ENCODE results near the gene OTC. TPM values are rescaled to one million over a fixed set of nuclear protein-coding genes. Genes with fewer than 3 reads are reported as not detected.

Gene OTC
- total RNA-seq, 1 experiment from 2014 or later = not detected

GRCh38 chrX:38357747-38358673, 5.6 kb downstream of the OTC start:
- WGBS (ENCODE audit: extremely low coverage, insufficient read length, low lambda C conversion rate) = no CpG with 5 or more reads among the region's 4 CpGs
- no peak for DNase-seq
- TF ChIP-seq, protein P1, sequence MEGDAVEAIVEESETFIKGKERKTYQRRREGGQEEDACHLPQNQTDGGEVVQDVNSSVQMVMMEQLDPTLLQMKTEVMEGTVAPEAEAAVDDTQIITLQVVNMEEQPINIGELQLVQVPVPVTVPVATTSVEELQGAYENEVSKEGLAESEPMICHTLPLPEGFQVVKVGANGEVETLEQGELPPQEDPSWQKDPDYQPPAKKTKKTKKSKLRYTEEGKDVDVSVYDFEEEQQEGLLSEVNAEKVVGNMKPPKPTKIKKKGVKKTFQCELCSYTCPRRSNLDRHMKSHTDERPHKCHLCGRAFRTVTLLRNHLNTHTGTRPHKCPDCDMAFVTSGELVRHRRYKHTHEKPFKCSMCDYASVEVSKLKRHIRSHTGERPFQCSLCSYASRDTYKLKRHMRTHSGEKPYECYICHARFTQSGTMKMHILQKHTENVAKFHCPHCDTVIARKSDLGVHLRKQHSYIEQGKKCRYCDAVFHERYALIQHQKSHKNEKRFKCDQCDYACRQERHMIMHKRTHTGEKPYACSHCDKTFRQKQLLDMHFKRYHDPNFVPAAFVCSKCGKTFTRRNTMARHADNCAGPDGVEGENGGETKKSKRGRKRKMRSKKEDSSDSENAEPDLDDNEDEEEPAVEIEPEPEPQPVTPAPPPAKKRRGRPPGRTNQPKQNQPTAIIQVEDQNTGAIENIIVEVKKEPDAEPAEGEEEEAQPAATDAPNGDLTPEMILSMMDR (conservative IDR thresholded peaks at IDR 0.05) = no peak

More at GRCh38 chrX:38357747-38358673, 5.6 kb downstream of the OTC start:
- H2BK15ac ChIP-seq (ENCODE audit: low read depth, low read length) = no peak overlapping the region
- H3K4me1 Mint-ChIP-seq = no peaks in the 10 kb centered on the region
- H4K91ac ChIP-seq (ENCODE audit: insufficient read length, low read depth, low read length) = no peak overlapping the region
- no peak overlapping the region for H3K27ac ChIP-seq (ENCODE audit: insufficient read length, low read depth, low read length)
- no peak overlapping the region for H3T11ph ChIP-seq (ENCODE audit: low read length)
- H3K56ac ChIP-seq (ENCODE audit: insufficient read length, low read depth, low read length) = no peak overlapping the region
- H3K27ac Mint-ChIP-seq = no peak overlapping the region
- H2BK120ac ChIP-seq (ENCODE audit: low read depth, low read length, poor library complexity, severe bottlenecking) = no peak overlapping the region
- no peak overlapping the region for H2BK12ac ChIP-seq (ENCODE audit: insufficient read length, low read depth, low read length)
- no peak overlapping the region for H4K8ac ChIP-seq (replicated peaks; ENCODE audit: insufficient read length, low read depth, low read length)
- no peak overlapping the region for H3K14ac ChIP-seq (ENCODE audit: insufficient read depth, low read length)
- no peak overlapping the region for H3K4ac ChIP-seq (ENCODE audit: low read depth, low read length)
- H2BK5ac ChIP-seq (ENCODE audit: insufficient read length, low read length) = no peak overlapping the region
- no peaks in the 10 kb centered on the region; the same call in 1 of the 2 replicates for H3K27me3 Mint-ChIP-seq (ENCODE audit: low read depth)
- no peaks in the 10 kb centered on the region for H3K79me1 ChIP-seq (ENCODE audit: insufficient read depth, low read depth, low read length, poor library complexity, severe bottlenecking)
- H3K4me2 ChIP-seq (ENCODE audit: insufficient read depth, insufficient read length, low read length) = no peak overlapping the region
- H3K36me3 Mint-ChIP-seq (ENCODE audit: insufficient read depth in 1 of 3, low read depth in 3 of 3) = no peaks in the 10 kb centered on the region; a peak in 1 of 7 replicates
- H2BK20ac ChIP-seq (ENCODE audit: low read depth, low read length, poor library complexity, severe bottlenecking) = no peak overlapping the region
- no peak overlapping the region for H2AK5ac ChIP-seq (ENCODE audit: insufficient read length, low read length)
- H3K9me3 ChIP-seq (ENCODE audit: control insufficient read depth, low read depth, low read length) = no peaks in the 10 kb centered on the region
- no peaks in the 10 kb centered on the region for H3K4me1 ChIP-seq (ENCODE audit: insufficient read depth, low read length)
- no peak overlapping the region for H3K9ac ChIP-seq (ENCODE audit: extremely low read depth, insufficient read length, low read length)
- no peaks in the 10 kb centered on the region for H3K27me3 ChIP-seq (ENCODE audit: insufficient read depth, low read length)
- no peaks in the 10 kb centered on the region for H4K20me1 ChIP-seq (ENCODE audit: control insufficient read depth, insufficient read depth, insufficient read length)
- no peak overlapping the region for H2AFZ ChIP-seq (ENCODE audit: low read length)
- H3K23ac ChIP-seq (ENCODE audit: insufficient read length, low read depth, low read length) = no peak overlapping the region
- H3K23me2 ChIP-seq (ENCODE audit: insufficient read length, low read depth, low read length, poor library complexity, severe bottlenecking) = no peaks in the 10 kb centered on the region
- H3K9me3 Mint-ChIP-seq = peaks cover 43 to 58% of the 10 kb centered on the region in 2 experiments
- H3K4me3 Mint-ChIP-seq = no peak overlapping the region
- no peaks in the 10 kb centered on the region for H3K79me2 ChIP-seq (ENCODE audit: insufficient read depth, low read length)
- no peak overlapping the region for H3K18ac ChIP-seq (ENCODE audit: insufficient read length, low read depth, low read length)
- no peak overlapping the region for H4K5ac ChIP-seq (ENCODE audit: insufficient read length, low read depth, low read length)
